HCT116 (cell line): ENCODE measurements around the gene CTBP2. TPM values are rescaled to one million over a fixed set of nuclear protein-coding genes. Genes with fewer than 3 reads are reported as not detected.
A peak's percentile ranks its signal among the peaks of the same experiment; 100 is the strongest.

Source experiments
- ATAC-seq: fragments of 200-7000 bp; cut with Tn5 transposase; 2 replicates; pipeline ENCODE4 v1.9.1; 2020; ENCODE audit warnings: mild to moderate bottlenecking, moderate library complexity
- BruUV-seq: library from RNA; stranded (reverse); fragments of 400-500 nt; replicated peaks from 2 replicates; lab custom pipeline; 2021; lab: Mats Ljungman, UMichigan
- CTCF ChIA-PET: fragments of 300-600 bp; sonication (Branson Sonifier 250); formaldehyde crosslinking; loops from one replicate; lab custom pipeline; 2021; ENCODE audit warnings: antibody characterized with exemption; lab: Charles Lee
- POLR2A ChIA-PET: fragments of 300-600, 350-600 bp; sonication (Branson Sonifier 250); formaldehyde crosslinking; loops from one replicate; lab custom pipeline; 2021; ENCODE audit warnings: antibody characterized with exemption; lab: Charles Lee
- RAD21 ChIA-PET, 2 experiments: fragments of 300-600 bp; sonication (Branson Sonifier 250); formaldehyde crosslinking; loops; one replicate each; lab custom pipeline; 2023; ENCODE audit warnings: low total read pairs in 2 of 2; ENCODE audit not compliant: uncharacterized antibody in 2 of 2, unreplicated experiment in 2 of 2, low non-redundant PET in 1 of 2; lab: Charles Lee
- DNase-seq: peaks from one replicate; pipeline ENCODE4 v3.0.0-alpha.2; 2010; ENCODE audit warnings: low read depth, low spot score
- H2AFZ ChIP-seq: fragments of 200-600 bp; shearing (Covaris generic), sonication (generic); 2 replicates; pipeline ENCODE4 v1.6.1; 2017; ENCODE audit warnings: low read depth, mixed run types, mixed read lengths, antibody characterized with exemption, low read length; ENCODE audit not compliant: poor library complexity, severe bottlenecking
- H3K27ac ChIP-seq: 2 replicates; pipeline ENCODE4 v1.5.1; 2012; ENCODE audit warnings: low read depth, low read length
- H3K27me3 ChIP-seq: fragments of 200-600 bp; sonication (generic); 2 replicates; pipeline ENCODE4 v1.6.1; 2016; ENCODE audit warnings: mixed run types, low read length, mixed read lengths; ENCODE audit not compliant: insufficient read depth
- H3K36me3 ChIP-seq, 2 experiments: fragments of 200-500 bp in 1 of 2; fragments of 200-600 bp in 1 of 2; sonication (Bioruptor generic) in 1 of 2; sonication (generic) in 1 of 2; 2 replicates each; pipeline versions ENCODE4 v1.5.1 to v1.6.1; 2014 to 2016; ENCODE audit warnings: low read length in 2 of 2, inconsistent platforms in 1 of 2, mixed read lengths in 1 of 2, mixed run types in 1 of 2; ENCODE audit not compliant: insufficient read depth in 2 of 2, control insufficient read depth in 1 of 2
- H3K4me1 ChIP-seq, 2 experiments: fragments of 200-600 bp in 1 of 2; sonication (generic) in 1 of 2; 2 replicates each; pipeline versions ENCODE4 v1.5.1 to v1.6.1; 2012 to 2017; ENCODE audit warnings: low read length in 2 of 2, inconsistent platforms in 1 of 2, mild to moderate bottlenecking in 1 of 2, mixed read lengths in 1 of 2, mixed run types in 1 of 2, moderate library complexity in 1 of 2; ENCODE audit not compliant: insufficient read depth in 2 of 2, control insufficient read depth in 1 of 2
- H3K4me2 ChIP-seq: fragments of 200-600 bp; sonication (generic); 2 replicates; pipeline ENCODE4 v1.6.1; 2017; ENCODE audit warnings: mixed run types, low read length, mixed read lengths
- H3K4me3 ChIP-seq, 2 experiments: fragments of 200-600 bp in 1 of 2; sonication (generic) in 1 of 2; replicated peaks in 1 of 2; 2 replicates each; pipeline ENCODE4 v1.5.1; 2011 to 2016; ENCODE audit warnings: low read length in 2 of 2, control low read depth in 1 of 2, low read depth in 1 of 2, mild to moderate bottlenecking in 1 of 2, mixed read lengths in 1 of 2, mixed run types in 1 of 2
- H3K79me2 ChIP-seq: fragments of 200-600 bp; sonication (generic); 2 replicates; pipeline ENCODE4 v1.6.1; 2017; ENCODE audit warnings: mild to moderate bottlenecking, mixed run types, low read length, moderate library complexity, mixed read lengths; ENCODE audit not compliant: insufficient read depth
- H3K9ac ChIP-seq: fragments of 200-600 bp; sonication (generic); 2 replicates; pipeline ENCODE4 v1.6.1; 2016; ENCODE audit warnings: low read length, mixed read lengths
- H3K9me2 ChIP-seq: fragments of 200-600 bp; sonication (generic), shearing (Covaris generic); 2 replicates; pipeline ENCODE4 v1.6.1; 2017; ENCODE audit warnings: mixed run types, mild to moderate bottlenecking, moderate library complexity; ENCODE audit not compliant: insufficient read depth
- H3K9me3 ChIP-seq, 2 experiments: fragments of 200-500 bp in 1 of 2; fragments of 200-600 bp in 1 of 2; sonication (Bioruptor generic) in 1 of 2; sonication (generic) in 1 of 2; 2 replicates each; pipeline ENCODE4 v1.6.1; 2014 to 2017; ENCODE audit warnings: low read length in 2 of 2, mixed read lengths in 2 of 2, inconsistent platforms in 1 of 2, low read depth in 1 of 2, mild to moderate bottlenecking in 1 of 2, mixed run types in 1 of 2, moderate library complexity in 1 of 2; ENCODE audit not compliant: control insufficient read depth in 1 of 2, insufficient read depth in 1 of 2
- H4K20me1 ChIP-seq: fragments of 200-600 bp; sonication (generic), shearing (Covaris generic); 2 replicates; pipeline ENCODE4 v1.6.1; 2017; ENCODE audit warnings: mixed run types, mild to moderate bottlenecking, moderate library complexity; ENCODE audit not compliant: insufficient read depth
- CBX3 ChIP-seq: IDR thresholded peaks from 2 replicates; pipeline ENCODE4 v1.6.1; 2012; ENCODE audit warnings: low read depth
- EGR1 ChIP-seq: IDR thresholded peaks from 2 replicates; pipeline ENCODE4 v1.6.1; 2012; ENCODE audit warnings: low read depth
- SIN3A ChIP-seq: IDR thresholded peaks from 2 replicates; pipeline ENCODE4 v1.6.1; 2012; ENCODE audit warnings: low read depth
- TCF7L2 ChIP-seq: IDR thresholded peaks from 2 replicates; pipeline ENCODE4 v1.7.0; 2011; ENCODE audit warnings: borderline replicate concordance, inconsistent platforms; ENCODE audit not compliant: insufficient read depth, insufficient read length; ENCODE audit errors: extremely low read depth
- intact Hi-C: fragments of 100-400 bp; cut with micrococcal nuclease; formaldehyde crosslinking; loops from 2 replicates; pipeline ENCODE4 v1.10.0; 2022
- total RNA-seq: library from RNA; stranded (reverse); gene quantifications from one replicate; pipeline ENCODE4 v1.2.1, GENCODE V29; 2021; ENCODE audit not compliant: unreplicated experiment
- TF ChIP-seq, protein P1 (sequence below), 3 experiments: fragments of 200-600 bp in 1 of 3; sonication (generic) in 1 of 3; IDR thresholded peaks in 2 of 3; conservative IDR thresholded peaks in 1 of 3; 2 replicates each; pipeline ENCODE4 v1.5.1; 2012 to 2017; ENCODE audit warnings: low read depth in 2 of 3, low read length in 2 of 3, antibody characterized with exemption in 1 of 3, borderline replicate concordance in 1 of 3, control low read depth in 1 of 3, mild to moderate bottlenecking in 1 of 3, mixed read lengths in 1 of 3, mixed run types in 1 of 3, moderate library complexity in 1 of 3; ENCODE audit not compliant: insufficient read depth in 1 of 3
- TF ChIP-seq, protein P2 (sequence below): IDR thresholded peaks from 2 replicates; pipeline ENCODE4 v1.6.1; 2012
- TF ChIP-seq, protein P3 (sequence below): IDR thresholded peaks from 2 replicates; pipeline ENCODE4 v1.6.1; 2011; ENCODE audit warnings: mild to moderate bottlenecking, low read length, moderate library complexity; ENCODE audit not compliant: insufficient replicate concordance; ENCODE audit errors: extremely low read depth

The CTBP2 gene
- total RNA-seq, 1 experiment from 2014 or later, result 144 TPM

GRCh38 chr10:125087191-125087896, 73.0 kb downstream of the CTBP2 start:
- Histone ChIP-seq H3K27me3 (no peaks in the 10 kb centered on the region), H3K9ac (no peak overlapping the region), H4K20me1 (peaks cover 5% of the 10 kb centered on the region; the same call in 1 of the 2 replicates), H3K79me2 (peaks cover 99% of the 10 kb centered on the region), H3K27ac (no peak overlapping the region; the same call in 1 of the 2 replicates), H3K9me3 (no peaks in the 10 kb centered on the region), H3K4me3 (no peak overlapping the region), H3K4me1 (peaks cover 49 to 75% of the 10 kb centered on the region in 2 experiments), H2AFZ (no peak overlapping the region), H3K4me2 (0 out of 2 replicates have a peak overlapping the region, but pooled peaks have one; percentile 4), H3K36me3 (no peaks in the 10 kb centered on the region; a peak in 1 of 4 replicates), H3K9me2 (no peaks in the 10 kb centered on the region)
- TF ChIP-seq TCF7L2 (no peak), SIN3A (no peak), EGR1 (no peak), CBX3 (no peak)
- TF ChIP-seq, protein P1, sequence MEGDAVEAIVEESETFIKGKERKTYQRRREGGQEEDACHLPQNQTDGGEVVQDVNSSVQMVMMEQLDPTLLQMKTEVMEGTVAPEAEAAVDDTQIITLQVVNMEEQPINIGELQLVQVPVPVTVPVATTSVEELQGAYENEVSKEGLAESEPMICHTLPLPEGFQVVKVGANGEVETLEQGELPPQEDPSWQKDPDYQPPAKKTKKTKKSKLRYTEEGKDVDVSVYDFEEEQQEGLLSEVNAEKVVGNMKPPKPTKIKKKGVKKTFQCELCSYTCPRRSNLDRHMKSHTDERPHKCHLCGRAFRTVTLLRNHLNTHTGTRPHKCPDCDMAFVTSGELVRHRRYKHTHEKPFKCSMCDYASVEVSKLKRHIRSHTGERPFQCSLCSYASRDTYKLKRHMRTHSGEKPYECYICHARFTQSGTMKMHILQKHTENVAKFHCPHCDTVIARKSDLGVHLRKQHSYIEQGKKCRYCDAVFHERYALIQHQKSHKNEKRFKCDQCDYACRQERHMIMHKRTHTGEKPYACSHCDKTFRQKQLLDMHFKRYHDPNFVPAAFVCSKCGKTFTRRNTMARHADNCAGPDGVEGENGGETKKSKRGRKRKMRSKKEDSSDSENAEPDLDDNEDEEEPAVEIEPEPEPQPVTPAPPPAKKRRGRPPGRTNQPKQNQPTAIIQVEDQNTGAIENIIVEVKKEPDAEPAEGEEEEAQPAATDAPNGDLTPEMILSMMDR (IDR thresholded peaks at IDR 0.05 in 2 of 3, conservative IDR thresholded peaks at IDR 0.05 in 1 of 3; ENCODE audit: borderline replicate concordance in 1 of 3, insufficient read depth in 1 of 3, low read depth in 2 of 3, low read length in 2 of 3), result no peak
- TF ChIP-seq, protein P2, sequence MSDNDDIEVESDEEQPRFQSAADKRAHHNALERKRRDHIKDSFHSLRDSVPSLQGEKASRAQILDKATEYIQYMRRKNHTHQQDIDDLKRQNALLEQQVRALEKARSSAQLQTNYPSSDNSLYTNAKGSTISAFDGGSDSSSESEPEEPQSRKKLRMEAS, result no peak
- TF ChIP-seq, protein P3, sequence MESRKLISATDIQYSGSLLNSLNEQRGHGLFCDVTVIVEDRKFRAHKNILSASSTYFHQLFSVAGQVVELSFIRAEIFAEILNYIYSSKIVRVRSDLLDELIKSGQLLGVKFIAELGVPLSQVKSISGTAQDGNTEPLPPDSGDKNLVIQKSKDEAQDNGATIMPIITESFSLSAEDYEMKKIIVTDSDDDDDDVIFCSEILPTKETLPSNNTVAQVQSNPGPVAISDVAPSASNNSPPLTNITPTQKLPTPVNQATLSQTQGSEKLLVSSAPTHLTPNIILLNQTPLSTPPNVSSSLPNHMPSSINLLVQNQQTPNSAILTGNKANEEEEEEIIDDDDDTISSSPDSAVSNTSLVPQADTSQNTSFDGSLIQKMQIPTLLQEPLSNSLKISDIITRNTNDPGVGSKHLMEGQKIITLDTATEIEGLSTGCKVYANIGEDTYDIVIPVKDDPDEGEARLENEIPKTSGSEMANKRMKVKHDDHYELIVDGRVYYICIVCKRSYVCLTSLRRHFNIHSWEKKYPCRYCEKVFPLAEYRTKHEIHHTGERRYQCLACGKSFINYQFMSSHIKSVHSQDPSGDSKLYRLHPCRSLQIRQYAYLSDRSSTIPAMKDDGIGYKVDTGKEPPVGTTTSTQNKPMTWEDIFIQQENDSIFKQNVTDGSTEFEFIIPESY, result no peak
- ChIA-PET CTCF (no interaction called here), RAD21 (no interaction called here), POLR2A (no interaction called here)
- BruUV-seq, result no TSS peak
- ATAC-seq (no peak), DNase-seq (no peak)
- intact Hi-C loops, result loop anchor here (5.0 kb wide), 1 partner anchor 60 kb away; no protein-coding TSS in a partner anchor
